HG02678 (cell line): Measurements from ENCODE around the gene PRPH2.
A peak's percentile ranks its signal among the peaks of the same experiment; 100 is the strongest.

Experiments used
- ATAC-seq: cut with Tn5 transposase; IDR thresholded peaks from one replicate; pipeline ENCODE4 v1.9.1; 2021; ENCODE audit warnings: mild to moderate bottlenecking, moderate library complexity; ENCODE audit not compliant: unreplicated experiment

The PRPH2 gene, protein sequence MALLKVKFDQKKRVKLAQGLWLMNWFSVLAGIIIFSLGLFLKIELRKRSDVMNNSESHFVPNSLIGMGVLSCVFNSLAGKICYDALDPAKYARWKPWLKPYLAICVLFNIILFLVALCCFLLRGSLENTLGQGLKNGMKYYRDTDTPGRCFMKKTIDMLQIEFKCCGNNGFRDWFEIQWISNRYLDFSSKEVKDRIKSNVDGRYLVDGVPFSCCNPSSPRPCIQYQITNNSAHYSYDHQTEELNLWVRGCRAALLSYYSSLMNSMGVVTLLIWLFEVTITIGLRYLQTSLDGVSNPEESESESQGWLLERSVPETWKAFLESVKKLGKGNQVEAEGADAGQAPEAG

DNA sequence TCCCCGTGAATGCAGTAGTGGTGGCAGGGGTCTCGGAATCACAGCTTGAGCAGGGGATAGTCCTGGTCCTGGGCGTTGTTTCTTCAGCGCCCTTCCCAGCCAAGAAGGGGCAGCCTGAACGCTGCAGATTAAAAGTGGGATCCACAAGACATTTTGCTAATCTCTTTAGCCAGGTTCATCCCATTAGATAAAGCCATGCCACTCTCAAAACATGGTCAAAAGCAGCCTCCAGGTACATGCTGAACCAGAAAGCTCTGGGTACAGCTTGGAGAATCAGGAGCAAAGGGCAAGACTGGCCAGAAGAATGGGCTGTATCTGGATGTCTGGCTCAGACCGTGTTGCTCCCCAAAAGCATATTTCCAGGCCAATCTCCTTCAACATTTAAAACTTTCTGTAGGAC lies at the start of gene PRPH2:
Gene PRPH2, minus strand, starts transcription at position 101 of the 400 bp plus-strand sequence. CDS start 263 bp downstream, outside the sequence.
- ATAC-seq = no peak

DNA sequence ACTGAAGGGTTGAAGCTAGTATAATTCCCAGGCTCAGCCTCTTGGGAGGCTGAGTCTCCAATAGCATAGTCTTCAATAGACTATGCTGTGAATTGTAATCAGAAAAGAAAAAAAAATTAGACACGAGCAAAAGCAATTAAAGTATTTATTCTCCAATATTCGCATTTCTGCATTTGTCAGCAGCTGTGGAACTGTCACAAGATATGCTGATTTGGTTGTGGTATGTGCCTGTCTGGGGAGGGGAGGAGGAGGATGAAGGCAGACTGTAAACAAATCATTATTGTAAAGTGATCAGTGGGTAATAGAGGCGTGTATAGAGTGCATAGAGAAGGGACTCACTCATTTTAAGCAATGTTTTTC lies 49.3 kb upstream of the PRPH2 start:
- peak; percentile 25 for ATAC-seq

DNA sequence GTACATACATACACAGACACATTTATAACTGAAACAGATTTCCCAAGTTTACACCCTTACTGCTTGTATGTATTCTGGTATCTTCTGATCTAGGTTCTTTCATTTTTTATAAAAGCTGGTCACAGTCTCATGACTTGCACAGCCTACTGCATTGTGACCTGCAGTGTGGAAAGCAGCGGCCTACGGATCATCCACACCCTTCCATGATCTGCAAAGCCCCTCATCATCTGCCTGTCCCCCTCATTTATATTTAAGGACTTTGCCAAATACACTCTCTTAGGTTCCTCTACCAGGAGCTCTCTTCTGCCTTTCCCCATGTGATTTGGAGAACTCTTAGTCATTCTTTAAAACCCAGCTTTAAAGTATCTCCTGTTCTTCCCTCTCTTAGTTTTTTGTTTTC lies 47.4 kb upstream of the PRPH2 start:
- no peak for ATAC-seq

DNA sequence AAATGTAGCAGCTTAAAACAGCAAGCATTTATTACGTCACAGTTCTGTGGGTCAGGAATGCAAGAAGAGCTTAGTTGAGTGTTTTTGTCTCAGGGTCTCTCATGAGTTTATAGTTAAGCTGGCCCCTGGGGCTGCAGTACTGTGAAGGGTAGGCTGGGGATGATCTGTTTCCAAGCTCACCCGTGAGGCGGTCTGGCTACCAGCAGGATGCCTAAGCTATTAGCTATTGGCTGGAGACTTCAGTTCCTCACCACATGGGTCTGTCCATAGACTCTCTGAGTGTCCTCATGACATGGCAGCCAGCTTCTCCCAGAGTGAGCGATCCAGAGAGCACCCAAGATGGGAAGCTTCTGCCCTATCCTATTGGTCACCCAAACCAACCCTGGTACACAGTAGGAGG lies 46.7 kb upstream of the PRPH2 start:
- no peak for ATAC-seq

DNA sequence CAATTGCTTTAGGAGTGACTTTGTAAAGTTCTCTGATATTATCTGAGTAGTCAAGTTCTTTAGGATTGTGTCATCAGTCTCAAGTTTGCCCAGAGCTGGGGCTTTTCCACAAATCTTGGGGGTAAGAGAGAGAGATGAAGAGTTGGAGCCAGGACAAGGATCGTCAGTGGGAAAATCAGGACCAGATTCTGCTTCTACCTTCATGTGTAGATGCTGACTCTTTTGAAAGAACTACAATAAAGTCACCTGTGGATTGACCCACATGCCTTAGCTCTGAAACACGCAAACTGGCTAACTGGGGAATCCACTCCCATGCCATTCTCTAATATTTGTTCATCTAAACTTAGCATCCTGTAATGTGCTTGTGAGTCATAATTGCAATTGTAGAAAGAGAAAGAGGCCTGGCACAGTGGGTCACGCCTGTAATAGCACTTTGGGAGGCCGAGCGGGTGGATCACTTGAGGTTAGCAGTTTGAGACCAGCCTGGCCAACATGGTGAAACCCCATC lies 43.8 kb upstream of the PRPH2 start:
- ATAC-seq = no peak

DNA sequence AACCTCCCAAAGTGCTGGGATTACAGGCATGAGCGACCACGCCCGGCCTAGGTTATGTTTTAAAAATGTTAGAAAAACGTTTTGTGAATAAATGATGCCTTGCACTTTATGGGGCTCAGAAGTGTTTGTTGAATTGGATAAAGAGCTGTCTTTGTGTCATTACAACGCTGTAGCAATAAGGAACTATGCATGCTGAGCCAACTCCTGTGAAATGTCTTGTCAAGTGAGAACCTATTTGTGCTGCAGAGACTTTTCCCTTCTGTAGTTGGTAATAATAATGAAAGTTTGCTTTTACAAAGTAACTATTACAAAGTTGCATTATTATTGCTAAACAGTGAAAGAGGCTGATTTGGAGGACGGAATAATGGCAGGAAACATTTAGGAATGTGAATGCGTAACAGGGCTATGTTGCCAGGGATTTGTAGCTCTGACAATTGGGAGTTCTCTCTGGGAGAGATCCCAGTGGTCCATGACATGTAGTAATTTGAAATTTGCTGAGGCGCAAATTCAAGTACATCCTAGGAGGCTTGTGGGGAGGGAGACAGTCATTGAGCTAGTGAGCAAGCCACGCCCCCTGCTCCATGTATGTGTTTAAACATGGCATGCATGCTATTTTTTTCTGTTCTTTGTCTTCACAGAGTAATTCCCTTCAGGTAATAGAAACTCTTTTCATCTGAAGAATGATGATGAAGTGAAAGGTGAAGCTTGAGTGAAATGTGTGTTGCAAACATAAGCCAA lies 42.7 kb upstream of the PRPH2 start:
- ATAC-seq = no peak

DNA sequence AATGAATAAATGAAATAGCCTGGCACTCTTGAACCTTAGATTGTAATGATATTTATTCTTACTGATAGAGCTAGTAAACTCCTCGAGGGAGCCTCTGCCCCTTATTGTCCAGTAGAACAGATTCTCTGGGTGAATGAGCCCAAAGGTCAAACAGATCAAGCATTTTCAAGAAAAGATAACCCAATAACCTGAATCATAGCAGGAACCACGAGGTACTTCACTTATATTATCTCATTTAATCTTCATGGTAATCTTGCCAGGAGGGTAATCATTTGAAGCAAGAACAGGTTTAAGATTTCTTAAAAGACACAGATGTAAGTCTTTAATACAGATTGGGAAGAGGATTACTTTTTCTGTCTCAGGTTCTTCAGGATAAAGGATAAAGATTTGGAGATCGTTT lies 40.6 kb upstream of the PRPH2 start:
- ATAC-seq = no peak

DNA sequence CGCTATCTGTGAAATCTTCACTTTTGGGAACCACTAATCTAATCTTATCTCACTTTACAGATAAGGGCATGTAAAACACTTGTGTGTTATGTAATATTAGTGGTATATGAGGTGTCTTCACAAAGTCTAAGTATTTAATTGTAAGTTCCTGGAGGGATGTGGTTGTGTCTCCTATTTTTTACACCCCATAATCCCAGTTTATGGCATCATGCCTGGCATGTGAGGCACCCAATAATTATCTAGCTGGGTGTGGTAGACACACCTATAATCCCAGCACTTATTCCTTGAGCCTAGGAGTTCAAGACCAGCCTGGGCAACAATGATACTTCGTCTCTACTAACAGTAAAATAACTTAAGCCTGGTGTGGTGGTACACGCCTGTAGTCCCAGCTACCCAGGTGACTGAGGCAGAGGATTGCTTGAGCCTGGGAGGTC lies 40.0 kb upstream of the PRPH2 start:
- no peak for ATAC-seq

DNA sequence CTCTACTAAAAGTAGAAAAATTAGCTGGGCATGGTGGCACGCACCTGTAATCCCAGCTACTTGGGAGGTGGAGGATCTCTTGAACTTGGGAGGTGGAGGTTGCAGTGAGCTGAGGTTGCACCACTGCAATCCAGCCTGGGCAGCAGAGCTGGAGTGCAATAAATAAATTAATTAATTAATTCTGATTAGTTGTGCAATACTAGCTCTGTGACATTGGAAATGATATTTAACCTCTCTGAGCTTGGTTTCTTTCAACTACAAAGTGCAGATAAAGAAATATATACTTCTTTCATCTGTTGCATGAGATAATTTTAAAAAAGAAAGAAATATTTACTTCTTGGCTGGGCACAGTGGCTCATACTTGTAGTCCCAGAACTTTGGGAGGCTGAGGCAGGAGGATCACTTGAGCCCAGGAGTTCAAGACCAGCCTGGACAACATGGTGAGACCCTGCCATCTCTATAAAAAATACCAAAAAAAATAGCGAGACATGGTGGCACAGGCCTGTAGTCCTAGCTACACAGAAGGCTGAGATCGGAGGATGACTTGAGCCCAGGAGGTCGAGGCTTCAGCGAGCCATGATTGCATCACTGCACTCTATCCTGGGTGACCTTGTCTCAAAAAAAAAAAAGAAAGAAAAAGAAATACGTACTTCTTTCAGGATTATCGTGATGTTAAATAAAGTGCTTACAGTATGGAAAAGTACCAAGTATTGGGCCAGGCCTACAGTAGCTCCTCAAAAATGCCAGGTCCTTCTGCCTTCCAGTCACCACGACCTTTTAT lies 39.1 kb upstream of the PRPH2 start:
- no peak for ATAC-seq

DNA sequence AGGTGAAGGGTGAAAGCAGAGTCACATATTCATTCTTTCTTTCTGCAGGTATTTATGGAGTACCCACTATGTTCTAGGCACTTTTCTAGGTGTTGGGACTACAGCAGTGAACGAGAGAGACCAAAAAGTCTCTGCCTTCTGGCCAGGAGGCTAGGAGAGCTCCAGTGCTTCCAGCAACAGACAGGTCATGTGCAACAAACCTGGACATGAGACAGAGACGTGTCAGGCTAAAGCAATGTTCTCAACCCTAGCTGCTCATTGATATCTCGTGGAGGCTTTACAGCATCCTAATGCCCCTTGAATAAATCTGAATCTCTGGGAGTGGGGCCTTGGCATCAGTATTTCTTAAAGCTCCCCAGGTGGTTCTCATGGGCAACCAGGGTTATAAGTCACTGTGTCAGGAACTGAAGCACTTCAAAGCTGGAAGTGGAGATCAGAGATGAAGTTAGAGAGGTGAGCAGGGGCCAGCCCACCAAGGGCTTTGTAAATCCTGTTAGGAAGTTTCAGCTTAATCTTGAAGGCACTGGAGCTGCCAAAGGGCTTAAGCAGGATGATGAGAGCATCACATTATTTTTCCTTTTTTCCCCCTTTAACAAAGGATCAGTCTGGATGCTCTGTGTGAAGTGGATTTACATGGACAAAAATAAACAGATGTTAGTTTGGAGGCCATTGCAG lies 36.5 kb upstream of the PRPH2 start:
- ATAC-seq = no peak

DNA sequence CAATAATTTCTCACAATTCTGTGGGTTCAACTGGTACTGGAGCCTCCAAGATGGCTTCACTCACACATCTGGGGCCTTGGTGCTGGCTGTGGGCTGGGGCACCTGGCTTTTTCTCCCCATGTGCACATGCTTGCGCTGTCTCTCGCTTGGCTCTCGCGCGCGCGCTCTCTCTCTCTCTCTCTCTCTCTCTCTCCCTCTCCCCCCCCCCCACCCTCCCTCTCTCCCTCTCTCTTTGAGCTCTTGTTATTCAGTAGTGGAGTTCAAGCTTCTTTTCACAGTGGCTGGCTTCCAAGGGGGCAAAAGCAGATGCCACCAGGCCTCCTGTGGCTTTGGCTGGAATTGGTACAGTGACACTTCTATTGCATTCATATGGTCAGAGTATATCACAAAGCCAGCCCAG lies 34.3 kb upstream of the PRPH2 start:
- ATAC-seq = no peak

DNA sequence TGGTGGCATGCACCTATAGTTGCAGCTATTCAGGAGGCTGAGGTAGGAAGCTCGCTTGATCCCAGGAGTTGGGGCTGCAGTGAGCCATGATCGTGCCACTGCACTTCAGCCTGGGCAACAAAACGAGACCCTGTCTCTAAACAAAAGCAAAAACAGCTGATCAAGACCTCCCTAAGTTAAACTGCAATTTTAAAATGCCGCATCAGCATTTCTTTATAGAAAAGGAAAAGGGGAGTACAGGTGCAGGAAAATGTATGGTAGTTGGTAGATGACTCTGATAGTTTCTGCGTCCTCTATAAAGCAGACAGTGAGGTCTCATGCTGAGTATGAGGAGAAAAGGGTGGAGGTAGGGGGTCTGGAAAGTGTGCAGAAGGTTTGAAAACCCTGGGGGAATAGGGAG lies 32.4 kb upstream of the PRPH2 start:
- ATAC-seq = no peak

DNA sequence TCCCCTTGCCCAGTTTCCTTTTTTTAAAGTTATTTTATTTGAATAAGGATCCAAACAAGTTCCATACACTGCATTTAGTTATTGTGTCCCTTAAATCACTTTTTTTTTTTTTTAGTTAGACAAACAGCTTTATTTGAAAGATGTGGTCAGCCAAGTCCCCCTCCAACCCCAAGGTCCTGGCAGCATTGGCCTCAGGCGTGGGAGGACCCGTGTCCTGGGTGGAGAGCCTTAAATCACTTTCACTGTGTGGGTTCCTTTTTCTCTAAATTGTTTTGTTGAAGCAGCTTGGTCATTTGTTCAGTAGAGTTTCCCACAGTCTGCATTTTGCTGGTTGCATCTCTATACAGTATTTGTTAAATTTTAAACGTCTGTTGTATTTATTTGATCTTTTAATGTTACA lies 28.7 kb upstream of the PRPH2 start:
- ATAC-seq = no peak

DNA sequence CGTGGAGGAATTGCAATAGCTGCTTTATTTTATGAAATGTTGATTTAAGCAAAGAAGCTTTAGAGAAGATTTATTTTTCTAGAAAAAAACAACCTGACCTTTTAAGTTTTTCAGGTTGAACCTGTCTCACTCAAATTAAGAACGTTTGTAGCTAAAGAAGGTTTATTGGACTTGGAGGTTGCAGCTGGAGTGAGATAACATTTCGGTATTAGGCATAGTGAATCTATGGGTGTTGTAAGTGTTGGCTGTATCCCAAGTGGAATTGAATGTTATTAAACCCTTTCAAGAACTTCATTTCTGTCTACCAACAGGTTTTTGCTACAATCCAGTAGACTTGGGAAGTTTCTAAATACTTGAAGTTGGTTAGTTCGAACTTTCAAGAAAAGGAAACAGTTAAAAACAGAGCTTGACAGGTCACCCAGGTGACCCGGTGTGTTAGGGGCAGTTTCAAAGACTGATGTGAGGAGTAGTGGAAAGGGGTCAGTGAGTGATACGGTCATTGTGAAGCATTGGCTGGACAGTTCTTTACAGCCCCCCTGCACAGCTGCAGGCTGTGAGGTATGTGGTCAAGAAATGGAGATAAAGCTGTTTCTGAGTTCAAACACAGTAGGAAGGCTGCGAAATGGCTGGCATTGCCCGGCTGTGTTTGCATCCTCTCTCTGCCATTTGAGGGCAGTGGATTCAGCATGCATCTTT lies 26.0 kb upstream of the PRPH2 start:
- no peak for ATAC-seq

DNA sequence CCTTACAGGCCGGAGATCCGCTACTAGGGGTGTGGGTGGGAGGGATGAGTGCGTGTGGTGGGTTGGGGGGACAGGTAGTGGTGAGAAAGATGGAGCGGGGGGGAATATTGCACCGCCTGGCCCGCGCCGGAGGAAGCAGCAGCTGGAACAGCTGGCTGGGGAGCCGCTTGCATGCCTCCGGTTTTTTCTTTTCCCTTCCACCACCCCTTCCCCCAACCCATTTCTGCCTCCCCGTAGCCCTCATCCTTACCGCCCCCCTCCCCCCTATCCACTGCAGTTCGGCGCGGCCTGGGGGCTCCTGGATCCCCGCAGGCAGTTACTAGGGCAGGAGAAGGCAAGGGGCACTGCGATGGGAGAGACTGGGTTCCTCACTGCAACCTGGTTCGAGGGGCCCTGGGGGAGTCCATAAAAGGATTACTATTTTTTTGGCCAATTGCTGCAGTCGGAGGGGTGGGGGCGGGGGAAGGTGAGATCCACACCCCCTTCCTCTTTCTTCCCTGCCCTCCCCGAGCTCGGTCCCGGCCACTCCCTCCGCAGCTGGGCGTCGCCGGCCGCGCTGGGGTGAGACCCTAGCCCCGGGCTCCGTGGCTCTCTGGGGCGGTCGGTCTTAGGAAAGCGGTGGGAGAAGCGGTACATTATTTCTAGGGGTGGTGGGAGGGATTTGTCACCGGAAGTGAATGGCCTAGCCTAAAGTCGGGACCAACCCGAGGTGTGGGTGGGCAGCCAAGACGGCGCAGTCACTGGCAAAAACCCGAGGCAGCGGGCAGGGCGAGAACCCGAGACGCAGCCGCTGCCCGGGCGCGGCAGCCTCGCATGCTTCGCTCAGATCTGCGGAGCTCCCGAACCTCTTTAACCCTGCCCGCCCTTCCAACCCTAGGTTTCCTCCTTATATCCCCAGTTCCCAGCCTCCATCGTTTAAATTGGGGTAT lies 24.3 kb upstream of the PRPH2 start:
- ATAC-seq = peak; percentile 61

DNA sequence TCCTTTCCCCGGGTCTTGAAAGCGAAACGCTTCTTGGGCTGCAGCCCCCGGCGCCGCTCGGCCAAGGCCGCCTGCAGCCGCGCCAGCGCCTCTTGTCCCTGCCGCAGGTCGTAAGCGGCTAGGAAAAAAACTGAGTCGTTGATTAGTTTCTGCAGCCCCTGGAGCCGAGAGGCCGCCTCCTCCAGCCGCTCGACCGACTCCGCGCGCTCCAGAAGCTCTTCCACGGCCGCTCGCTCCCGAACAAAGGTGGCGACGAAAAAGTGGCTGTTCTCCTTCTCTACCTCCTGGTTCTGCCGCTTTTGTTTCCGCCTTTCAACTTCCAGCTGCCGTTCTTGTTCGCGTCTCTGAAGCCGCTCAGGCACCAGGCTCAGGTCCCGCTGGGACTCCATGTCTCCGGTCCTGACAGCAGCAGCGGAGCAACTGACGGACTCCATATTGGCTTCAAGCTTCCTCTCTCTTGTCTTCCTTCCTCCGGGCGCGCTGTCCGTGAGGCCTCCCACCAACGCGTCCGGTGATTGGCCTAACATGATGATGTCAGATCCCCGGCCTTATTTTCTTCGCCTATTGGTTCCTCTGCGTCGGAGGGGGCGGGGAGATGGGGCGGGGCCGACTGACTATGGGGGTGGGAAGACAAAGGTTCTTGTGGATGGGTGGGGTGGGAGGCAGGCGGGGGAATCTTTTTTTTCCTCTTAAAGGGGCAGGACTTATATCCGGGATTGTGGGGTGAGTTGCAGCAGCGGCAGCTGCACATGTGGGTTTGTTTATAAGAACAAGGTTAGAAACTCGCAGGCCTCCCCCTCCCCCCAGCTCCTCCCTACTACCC lies 23.5 kb upstream of the PRPH2 start, which contains the start of gene TBCC:
Gene TBCC, minus strand, starts transcription at position 464 of the 823 bp plus-strand sequence. Its CDS starts 30 bp downstream, at position 434.
- peak; percentile 78 for ATAC-seq

DNA sequence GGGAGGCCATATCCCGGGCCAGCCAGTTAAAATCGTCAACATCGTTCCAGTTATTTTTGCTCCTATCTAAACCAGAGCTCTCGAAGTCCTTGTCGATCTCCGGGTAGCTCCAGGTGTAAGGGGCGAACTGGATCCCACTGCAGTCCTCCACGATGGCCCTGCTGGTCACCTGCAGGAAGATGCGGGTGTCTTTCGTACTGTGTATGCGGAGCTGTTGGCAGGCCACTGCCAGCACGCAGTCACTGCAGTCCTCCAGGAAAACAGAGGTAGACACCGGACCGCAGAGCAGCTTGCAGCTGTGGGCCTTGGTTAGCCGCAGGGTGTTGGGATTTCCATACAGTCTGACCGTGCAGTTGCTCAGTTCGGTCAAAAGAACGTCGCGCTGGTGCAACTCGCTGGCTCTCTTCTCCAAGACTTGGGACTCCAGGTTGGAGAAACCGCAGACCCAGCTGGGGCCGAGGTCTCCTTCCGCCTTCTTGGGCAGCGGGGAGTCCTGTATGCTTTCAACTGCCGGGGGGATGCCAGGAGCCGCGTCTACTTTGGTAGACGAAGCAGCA lies 22.8 kb upstream of the PRPH2 start:
- ATAC-seq = no peak

DNA sequence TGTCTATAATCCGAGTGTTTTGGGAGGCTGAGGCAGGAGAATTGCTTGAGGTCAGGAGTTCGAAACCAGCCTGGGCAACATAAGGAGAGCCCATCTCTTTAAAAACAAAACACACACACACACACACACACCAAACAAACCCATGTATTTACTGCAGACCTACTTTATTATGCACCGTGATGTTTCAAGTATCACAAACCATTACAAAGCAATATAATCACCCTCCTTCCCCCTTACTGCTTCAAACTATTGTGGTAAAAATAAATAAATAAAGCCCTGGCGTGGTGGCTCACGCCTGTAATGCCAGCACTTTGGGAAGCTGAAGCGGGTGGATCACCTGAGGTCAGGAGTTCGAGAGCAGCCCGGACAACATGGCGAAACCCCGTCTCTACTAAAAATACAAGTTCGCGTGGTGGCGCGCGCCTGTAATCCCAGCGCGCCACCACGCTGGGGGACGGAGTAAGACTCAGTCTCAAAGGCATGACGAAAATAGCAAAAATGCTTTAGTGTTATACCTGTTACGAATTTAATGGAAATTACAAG lies 22.0 kb upstream of the PRPH2 start:
- no peak for ATAC-seq
